Glutamatergic neuron (in vitro differentiated cells): ENCODE results near the gene GSG1L. TPM values are rescaled to one million over a fixed set of nuclear protein-coding genes. Genes with fewer than 3 reads are reported as not detected.
A peak's percentile ranks its signal among the peaks of the same experiment; 100 is the strongest.

Source experiments
- DNase-seq: peaks from one replicate; pipeline ENCODE4 v3.0.0; 2022
- H3K27ac Mint-ChIP-seq: one replicate; pipeline ENCODE4 v1.8.0; 2020; ENCODE audit warnings: mild to moderate bottlenecking, mixed read lengths, inconsistent platforms; ENCODE audit not compliant: unreplicated experiment
- H3K27me3 Mint-ChIP-seq: one replicate; pipeline ENCODE4 v1.8.0; 2020; ENCODE audit warnings: mild to moderate bottlenecking, moderate library complexity, mixed read lengths, inconsistent platforms; ENCODE audit not compliant: unreplicated experiment
- H3K36me3 Mint-ChIP-seq: one replicate; pipeline ENCODE4 v1.8.0; 2020; ENCODE audit warnings: mild to moderate bottlenecking, mixed read lengths, inconsistent platforms; ENCODE audit not compliant: unreplicated experiment
- H3K4me1 Mint-ChIP-seq: one replicate; pipeline ENCODE4 v1.8.0; 2020; ENCODE audit warnings: mild to moderate bottlenecking, low read depth, mixed read lengths, inconsistent platforms; ENCODE audit not compliant: unreplicated experiment
- H3K4me3 Mint-ChIP-seq: one replicate; pipeline ENCODE4 v1.8.0; 2020; ENCODE audit warnings: mild to moderate bottlenecking, mixed read lengths, inconsistent platforms; ENCODE audit not compliant: unreplicated experiment
- H3K9me3 Mint-ChIP-seq: one replicate; pipeline ENCODE4 v1.8.0; 2020; ENCODE audit warnings: mild to moderate bottlenecking, moderate library complexity, mixed read lengths, inconsistent platforms; ENCODE audit not compliant: unreplicated experiment
- CTCF ChIP-seq: fragments of 200-600 bp; sonication (generic); IDR thresholded peaks from one replicate; pipeline ENCODE4 v1.5.0; 2021; ENCODE audit not compliant: partially characterized antibody, unreplicated experiment
- total RNA-seq: library from RNA; stranded (reverse); fragmentation: NEBNext Ultra II Directional; extraction: Animal tissue kit (Norgen Biotek cat#: 25700); gene quantifications from one replicate; pipeline ENCODE4 v1.2.1, GENCODE V29; 2021; ENCODE audit not compliant: unreplicated experiment

The GSG1L gene
- total RNA-seq, 1 donor from 2014 or later: 0.91 TPM

- DNase-seq: no peak
- peaks cover 6% of the 10 kb centered on the region for H3K27me3 Mint-ChIP-seq
- peak overlapping the region; percentile 43 for H3K27ac Mint-ChIP-seq
- no peak overlapping the region for H3K4me3 Mint-ChIP-seq
- TF ChIP-seq CTCF: no peak
- peaks cover 20% of the 10 kb centered on the region for H3K36me3 Mint-ChIP-seq
- peaks cover 5% of the 10 kb centered on the region for H3K9me3 Mint-ChIP-seq
- peaks cover 37% of the 10 kb centered on the region for H3K4me1 Mint-ChIP-seq
Measured at GRCh38 chr16:27759967-27760788, 303.3 kb downstream of the GSG1L start.

- Mint-ChIP-seq H3K27ac (no peak overlapping the region), H3K36me3 (peaks cover 14% of the 10 kb centered on the region)
Measured at GRCh38 chr16:27759301-27759871, 304.1 kb downstream of the GSG1L start.

GRCh38 chr16:27758544-27758943 lies 305.0 kb downstream of the GSG1L start:
- Mint-ChIP-seq H3K27me3 (peaks cover 9% of the 10 kb centered on the region), H3K27ac (peak overlapping the region; percentile 50), H3K9me3 (peaks cover 4% of the 10 kb centered on the region), H3K4me1 (peaks cover 44% of the 10 kb centered on the region), H3K36me3 (peaks cover 6% of the 10 kb centered on the region), H3K4me3 (no peak overlapping the region)
- no peak for DNase-seq
- TF ChIP-seq CTCF: no peak

More at GRCh38 chr16:27759301-27759871, 304.1 kb downstream of the GSG1L start:
- H3K4me3 Mint-ChIP-seq: no peak overlapping the region
- H3K9me3 Mint-ChIP-seq: peaks cover 6% of the 10 kb centered on the region
- no peak for TF ChIP-seq CTCF
- no peak for DNase-seq
- peaks cover 43% of the 10 kb centered on the region for H3K4me1 Mint-ChIP-seq
- peaks cover 9% of the 10 kb centered on the region for H3K27me3 Mint-ChIP-seq

GRCh38 chr16:27756206-27756970 lies 307.1 kb downstream of the GSG1L start:
- Mint-ChIP-seq H3K36me3 (peaks cover 5% of the 10 kb centered on the region), H3K4me3 (no peak overlapping the region), H3K9me3 (peaks cover 4% of the 10 kb centered on the region), H3K27ac (no peak overlapping the region), H3K27me3 (peaks cover 11% of the 10 kb centered on the region), H3K4me1 (peaks cover 42% of the 10 kb centered on the region)
- no peak for TF ChIP-seq CTCF
- DNase-seq: no peak
